Measurements from ENCODE around the gene AHNAK2. TPM values are rescaled to one million over a fixed set of nuclear protein-coding genes. Genes with fewer than 3 reads are reported as not detected.

AHNAK2 gene
- total and polyA plus RNA-seq, 2 of the 13 experiments (the other 11 are each of a cell fraction or from before 2014, with no cell fraction given) = 0.11 to 0.18 TPM

GRCh38 chr14:104903990-104904389 lies 74.2 kb downstream of the AHNAK2 start:
- FAIRE-seq (no peak), DNase-seq (ENCODE audit: low spot score) (no peak), ATAC-seq (no peak)
- in situ Hi-C loops (cut with HindIII; ENCODE audit: extremely low pct_ligation_motif_present, low pct_unique_long_range_greater_than_20kb) (no loop called here), intact Hi-C loops (cut with micrococcal nuclease; ENCODE audit: unreplicated experiment) (no loop called here)
- TF ChIP-seq RBM22 (optimal IDR thresholded peaks at IDR 0.05; ENCODE audit: low read length) (no peak), IRX3 (CRISPR knock-in tag; IDR thresholded peaks at IDR 0.05; ENCODE audit: borderline replicate concordance, low read depth) (no peak), TCF12 (IDR thresholded peaks at IDR 0.05) (no peak), TCF12 (CRISPR knock-in tag; IDR thresholded peaks at IDR 0.05) (no peak), ZNF878 (CRISPR knock-in tag; IDR thresholded peaks at IDR 0.05) (no peak), SMYD3 (CRISPR knock-in tag; IDR thresholded peaks at IDR 0.05) (no peak), ATAD3A (CRISPR knock-in tag; IDR thresholded peaks at IDR 0.05) (no peak), SIX4 (CRISPR knock-in tag; IDR thresholded peaks at IDR 0.05) (no peak), FOXA3 (CRISPR knock-in tag; IDR thresholded peaks at IDR 0.05) (no peak)
- POLR2A ChIA-PET = no interaction called here
- Histone ChIP-seq H2AFZ (ENCODE audit: low read length) (no peak overlapping the region), H3K27me3 (ENCODE audit: control insufficient read depth in 1 of 2, insufficient read depth in 2 of 2, low read length in 2 of 2) (peaks cover 1 to 43% of the 10 kb centered on the region in 2 experiments; a peak in 4 of 5 replicates), H3K9ac (ENCODE audit: insufficient read depth, low read depth, low read length) (no peak overlapping the region), H3K9me3 (ENCODE audit: low read length) (no peaks in the 10 kb centered on the region), H3K4me3 (replicated peaks in 1 of 3; ENCODE audit: insufficient read depth in 1 of 3, low read depth in 2 of 3, low read length in 3 of 3) (no peak overlapping the region), H3K27ac (ENCODE audit: extremely low read length, insufficient read depth, low read length) (no peak overlapping the region), H3K36me3 (replicated peaks in 1 of 2; ENCODE audit: control insufficient read depth in 1 of 2, insufficient read depth in 2 of 2, low read length in 2 of 2) (no peaks in the 10 kb centered on the region), H3K79me2 (ENCODE audit: insufficient read depth, low read length) (no peaks in the 10 kb centered on the region), H3K4me2 (ENCODE audit: low read depth, low read length) (no peak overlapping the region), H4K20me1 (ENCODE audit: insufficient read depth, low read length) (no peaks in the 10 kb centered on the region), H3K4me1 (ENCODE audit: insufficient read depth, low read length) (no peaks in the 10 kb centered on the region)
- no TSS peak for BruUV-seq (replicated peaks)
- CTCF ChIA-PET (ENCODE audit: low intra/inter-chr PET ratio, low total read pairs) = no interaction called here
- WGBS (ENCODE audit: low lambda C conversion rate) = 32% methylated on average over 7 of the region's 7 CpGs

DNA sequence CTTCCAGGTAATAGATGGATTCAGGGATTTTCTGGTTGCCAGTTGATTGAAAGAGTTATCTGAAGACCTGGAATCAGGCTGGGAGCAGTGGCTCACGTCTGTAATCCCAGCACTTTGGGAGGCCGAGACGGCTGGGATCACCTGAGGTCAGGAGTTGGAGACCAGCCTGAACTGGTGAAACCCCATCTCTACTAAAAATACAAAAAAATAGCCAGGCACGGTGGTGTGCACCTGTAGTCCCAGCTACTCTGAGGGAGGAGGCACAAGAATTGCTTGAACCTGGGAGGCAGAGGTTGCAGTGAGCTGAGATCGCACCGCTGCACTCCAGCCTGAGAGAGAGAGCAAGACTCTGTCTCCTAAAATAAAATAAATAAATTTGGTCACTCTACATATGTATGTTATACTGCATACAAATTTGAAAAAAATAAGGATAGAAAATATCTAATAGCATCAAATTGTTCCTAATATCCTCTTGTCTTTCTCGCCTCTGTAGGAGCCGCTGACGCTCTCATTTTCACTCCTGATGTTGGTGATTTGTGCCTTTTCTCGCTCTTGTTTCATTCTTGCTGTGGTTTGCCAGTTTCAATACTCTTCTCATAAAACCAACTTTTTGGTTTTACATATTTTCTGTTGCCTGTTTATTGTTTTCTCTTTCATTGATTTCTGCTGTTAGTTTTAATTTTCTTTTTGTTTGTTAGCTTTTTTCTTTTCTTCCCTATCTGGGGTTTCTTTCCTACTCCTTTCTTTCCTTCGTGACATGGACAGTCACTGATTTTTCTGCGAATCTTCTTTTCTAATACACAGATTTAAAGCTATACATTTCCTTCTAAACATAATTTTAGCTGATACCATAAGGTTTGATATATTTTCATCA lies 77.3 kb downstream of the AHNAK2 start:
- POLR2A ChIA-PET = no interaction called here
- peaks cover 1 to 32% of the 10 kb centered on the region in 2 experiments; a peak in 4 of 5 replicates for H3K27me3 ChIP-seq (ENCODE audit: control insufficient read depth in 1 of 2, insufficient read depth in 2 of 2, low read length in 2 of 2)

More for the DNA sequence above, 77.3 kb downstream of the AHNAK2 start:
- Histone ChIP-seq H3K9ac (ENCODE audit: insufficient read depth, low read depth, low read length) (no peak overlapping the region), H3K4me3 (replicated peaks in 1 of 3; ENCODE audit: insufficient read depth in 1 of 3, low read depth in 2 of 3, low read length in 3 of 3) (no peak overlapping the region), H3K4me1 (ENCODE audit: insufficient read depth, low read length) (peaks cover 9% of the 10 kb centered on the region; the same call in 1 of the 2 replicates), H3K9me3 (ENCODE audit: low read length) (no peaks in the 10 kb centered on the region), H3K36me3 (replicated peaks in 1 of 2; ENCODE audit: control insufficient read depth in 1 of 2, insufficient read depth in 2 of 2, low read length in 2 of 2) (no peaks in the 10 kb centered on the region), H4K20me1 (ENCODE audit: insufficient read depth, low read length) (no peaks in the 10 kb centered on the region), H3K4me2 (ENCODE audit: low read depth, low read length) (no peak overlapping the region), H3K27ac (ENCODE audit: extremely low read length, insufficient read depth, low read length) (no peak overlapping the region), H2AFZ (ENCODE audit: low read length) (no peak overlapping the region), H3K79me2 (ENCODE audit: insufficient read depth, low read length) (no peaks in the 10 kb centered on the region)
- in situ Hi-C loops (cut with HindIII; ENCODE audit: extremely low pct_ligation_motif_present, low pct_unique_long_range_greater_than_20kb) (no loop called here), intact Hi-C loops (cut with micrococcal nuclease; ENCODE audit: unreplicated experiment) (no loop called here)
- WGBS (ENCODE audit: low lambda C conversion rate) = 25% methylated on average over 12 of the region's 12 CpGs
- DNase-seq (ENCODE audit: low spot score) (no peak), ATAC-seq (no peak), FAIRE-seq (no peak)
- no peak for TF ChIP-seq ZBTB38 (CRISPR knock-in tag; IDR thresholded peaks at IDR 0.05)
- no peak for TF ChIP-seq RNF2 (conservative IDR thresholded peaks at IDR 0.05; ENCODE audit: low read depth)
- no peak for TF ChIP-seq GLI4 (CRISPR knock-in tag; IDR thresholded peaks at IDR 0.05; ENCODE audit: borderline replicate concordance)
- TF ChIP-seq FOXK2 (IDR thresholded peaks at IDR 0.05) = no peak
- TF ChIP-seq ATF1 (CRISPR knock-in tag; IDR thresholded peaks at IDR 0.05) = no peak
- TF ChIP-seq THYN1 (CRISPR knock-in tag; IDR thresholded peaks at IDR 0.05; ENCODE audit: borderline replicate concordance, low read depth) = no peak
- CTCF ChIA-PET (ENCODE audit: low intra/inter-chr PET ratio, low total read pairs) = no interaction called here
- BruUV-seq (replicated peaks) = no TSS peak
